A549 (cell line): ENCODE data around the gene FAM156A.
"Not testable (repeated sequence)": the region's sequence is repeated elsewhere in the genome, so short reads cannot be mapped to it uniquely, and the experiment has no call there.

Source experiments
- CHD2 ChIP-seq: fragments of 150-350 bp; IDR thresholded peaks from 2 replicates; pipeline ENCODE4 v1.6.1; 2014; ENCODE audit warnings: low read length; ENCODE audit not compliant: partially characterized antibody
- FOSB ChIP-seq: fragments of 250-450 bp; sonication (Bioruptor Pico); IDR thresholded peaks from 2 replicates; pipeline ENCODE4 v1.5.0; 2020; ENCODE audit warnings: mild to moderate bottlenecking, moderate library complexity
- FOSL2 ChIP-seq, 2 experiments: fragments of 450-650 bp in 1 of 2; fragments of >200 bp in 1 of 2; sonication (Bioruptor Twin) in 1 of 2; formaldehyde crosslinking; IDR thresholded peaks; 2 replicates each; pipeline versions ENCODE4 v1.5.0 to v1.6.1; 2016 to 2020; ENCODE audit warnings: mild to moderate bottlenecking in 1 of 2, moderate library complexity in 1 of 2
- POLR2AphosphoS2 ChIP-seq: conservative IDR thresholded peaks from 2 replicates; pipeline ENCODE4 v1.6.1; 2012; ENCODE audit warnings: low read length, improper control_type of control experiment, inconsistent platforms
- SMC3 ChIP-seq: fragments of >200 bp; sonication (Bioruptor Twin); formaldehyde crosslinking; IDR thresholded peaks from 3 replicates; pipeline ENCODE4 v1.6.1; 2018; ENCODE audit warnings: inconsistent platforms
- TF ChIP-seq, protein P1 (sequence below): IDR thresholded peaks from 2 replicates; pipeline ENCODE4 v1.6.1; 2012
- TF ChIP-seq, protein P2 (sequence below): fragments of >200 bp; sonication (Bioruptor Twin); formaldehyde crosslinking; IDR thresholded peaks from 3 replicates; pipeline ENCODE4 v1.5.1; 2016

DNA sequence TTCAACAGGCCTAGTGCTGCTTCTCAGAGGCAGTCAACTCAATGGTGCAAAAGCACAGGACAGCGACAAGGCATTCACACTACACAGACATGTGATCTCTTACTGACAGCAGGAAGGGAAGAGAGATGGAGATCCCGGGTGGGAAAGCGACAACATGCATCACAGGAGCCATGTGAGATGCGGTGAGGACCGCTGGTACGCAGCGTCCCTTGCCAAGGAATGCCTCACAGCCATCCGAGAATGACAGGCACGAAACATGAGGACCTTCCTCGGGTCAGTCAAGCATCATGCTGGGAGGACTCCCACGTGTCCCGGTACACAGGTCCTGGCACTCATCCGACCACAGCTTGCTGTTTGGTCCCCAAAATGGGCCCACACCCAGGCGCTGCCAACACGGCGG, 10.8 kb downstream of the FAM156A start:
- TF ChIP-seq, protein P1, sequence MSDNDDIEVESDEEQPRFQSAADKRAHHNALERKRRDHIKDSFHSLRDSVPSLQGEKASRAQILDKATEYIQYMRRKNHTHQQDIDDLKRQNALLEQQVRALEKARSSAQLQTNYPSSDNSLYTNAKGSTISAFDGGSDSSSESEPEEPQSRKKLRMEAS: not testable (repeated sequence)
- not testable (repeated sequence) for TF ChIP-seq CHD2; SMC3; POLR2AphosphoS2; FOSL2 (IDR thresholded peaks at IDR 0.05); FOSL2 (CRISPR knock-in tag; IDR thresholded peaks at IDR 0.05); FOSB (CRISPR knock-in tag)
- TF ChIP-seq, protein P2, sequence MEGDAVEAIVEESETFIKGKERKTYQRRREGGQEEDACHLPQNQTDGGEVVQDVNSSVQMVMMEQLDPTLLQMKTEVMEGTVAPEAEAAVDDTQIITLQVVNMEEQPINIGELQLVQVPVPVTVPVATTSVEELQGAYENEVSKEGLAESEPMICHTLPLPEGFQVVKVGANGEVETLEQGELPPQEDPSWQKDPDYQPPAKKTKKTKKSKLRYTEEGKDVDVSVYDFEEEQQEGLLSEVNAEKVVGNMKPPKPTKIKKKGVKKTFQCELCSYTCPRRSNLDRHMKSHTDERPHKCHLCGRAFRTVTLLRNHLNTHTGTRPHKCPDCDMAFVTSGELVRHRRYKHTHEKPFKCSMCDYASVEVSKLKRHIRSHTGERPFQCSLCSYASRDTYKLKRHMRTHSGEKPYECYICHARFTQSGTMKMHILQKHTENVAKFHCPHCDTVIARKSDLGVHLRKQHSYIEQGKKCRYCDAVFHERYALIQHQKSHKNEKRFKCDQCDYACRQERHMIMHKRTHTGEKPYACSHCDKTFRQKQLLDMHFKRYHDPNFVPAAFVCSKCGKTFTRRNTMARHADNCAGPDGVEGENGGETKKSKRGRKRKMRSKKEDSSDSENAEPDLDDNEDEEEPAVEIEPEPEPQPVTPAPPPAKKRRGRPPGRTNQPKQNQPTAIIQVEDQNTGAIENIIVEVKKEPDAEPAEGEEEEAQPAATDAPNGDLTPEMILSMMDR: not testable (repeated sequence)
